ENCODE data around the gene HMCN1.
A peak's percentile ranks its signal among the peaks of the same experiment; 100 is the strongest.

HMCN1 gene

GRCh38 chr1:186066411-186066810, 332.2 kb downstream of the HMCN1 start:
- TF ChIP-seq CTCF (IDR thresholded peaks at IDR 0.05; ENCODE audit: low read depth, low read length) = no peak
- DNase-seq (ENCODE audit: extremely low read depth, low read depth) = no peak

GRCh38 chr1:186073697-186074096, 339.5 kb downstream of the HMCN1 start:
- DNase-seq (ENCODE audit: extremely low read depth, low read depth) = no peak

GRCh38 chr1:186076006-186076405, 341.8 kb downstream of the HMCN1 start:
- no peak for TF ChIP-seq CTCF (IDR thresholded peaks at IDR 0.05; ENCODE audit: low read depth, low read length)
- DNase-seq (ENCODE audit: extremely low read depth, low read depth) = peak; percentile 43

More at GRCh38 chr1:186073697-186074096, 339.5 kb downstream of the HMCN1 start:
- no peak for TF ChIP-seq CTCF (IDR thresholded peaks at IDR 0.05; ENCODE audit: low read depth, low read length)

DNA sequence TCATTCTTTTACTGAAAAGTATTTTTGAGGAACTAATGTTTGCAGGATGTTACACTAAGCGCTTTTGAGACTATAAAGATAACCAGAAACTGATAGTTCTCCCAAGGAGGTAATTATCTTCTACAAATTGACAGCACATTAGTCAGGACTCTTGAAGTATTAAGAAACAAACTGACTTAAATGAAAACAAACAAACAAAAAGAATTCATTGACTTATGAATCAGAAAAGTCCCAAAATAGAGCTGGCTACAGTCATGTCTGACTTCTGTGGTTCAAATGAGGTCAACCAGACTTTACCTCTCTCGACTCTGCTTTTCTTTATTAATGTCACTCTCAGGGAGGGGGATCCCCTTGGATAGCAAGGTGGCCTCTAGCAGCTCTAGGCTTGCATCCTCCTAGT, 344.1 kb downstream of the HMCN1 start:
- TF ChIP-seq CTCF (IDR thresholded peaks at IDR 0.05; ENCODE audit: low read depth, low read length) = no peak
- DNase-seq (ENCODE audit: extremely low read depth, low read depth) = no peak

DNA sequence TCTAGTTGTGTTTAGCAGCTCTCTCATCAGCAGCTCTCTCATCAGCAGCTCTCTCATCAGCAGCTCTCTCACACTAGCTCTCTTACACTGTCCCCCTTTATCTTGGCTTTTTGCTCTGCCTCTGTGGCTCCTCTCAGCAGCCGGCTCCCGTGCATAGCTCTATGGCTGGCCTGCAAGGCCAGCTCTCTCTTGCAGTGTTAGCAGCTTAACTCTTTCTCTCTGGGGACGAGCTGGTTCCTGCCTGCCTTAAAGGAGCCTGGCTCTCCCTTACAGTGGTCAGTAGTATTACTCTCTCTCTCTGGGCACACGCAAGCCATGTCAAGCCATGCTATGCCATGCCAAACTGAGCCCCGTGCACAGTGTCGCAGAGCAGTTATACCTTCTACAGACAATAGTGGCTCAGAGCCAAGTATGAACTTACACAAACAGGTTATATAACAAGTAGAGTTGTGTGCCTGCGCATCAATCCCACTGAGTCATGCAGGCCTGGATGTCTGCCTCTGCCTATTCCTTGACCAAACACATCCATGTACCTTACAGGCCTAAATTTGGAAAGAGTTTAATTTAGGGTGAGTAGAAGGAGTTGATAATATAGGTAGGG, 345.0 kb downstream of the HMCN1 start:
- DNase-seq (ENCODE audit: extremely low read depth, low read depth) = no peak
- TF ChIP-seq CTCF (IDR thresholded peaks at IDR 0.05; ENCODE audit: low read depth, low read length) = no peak

DNA sequence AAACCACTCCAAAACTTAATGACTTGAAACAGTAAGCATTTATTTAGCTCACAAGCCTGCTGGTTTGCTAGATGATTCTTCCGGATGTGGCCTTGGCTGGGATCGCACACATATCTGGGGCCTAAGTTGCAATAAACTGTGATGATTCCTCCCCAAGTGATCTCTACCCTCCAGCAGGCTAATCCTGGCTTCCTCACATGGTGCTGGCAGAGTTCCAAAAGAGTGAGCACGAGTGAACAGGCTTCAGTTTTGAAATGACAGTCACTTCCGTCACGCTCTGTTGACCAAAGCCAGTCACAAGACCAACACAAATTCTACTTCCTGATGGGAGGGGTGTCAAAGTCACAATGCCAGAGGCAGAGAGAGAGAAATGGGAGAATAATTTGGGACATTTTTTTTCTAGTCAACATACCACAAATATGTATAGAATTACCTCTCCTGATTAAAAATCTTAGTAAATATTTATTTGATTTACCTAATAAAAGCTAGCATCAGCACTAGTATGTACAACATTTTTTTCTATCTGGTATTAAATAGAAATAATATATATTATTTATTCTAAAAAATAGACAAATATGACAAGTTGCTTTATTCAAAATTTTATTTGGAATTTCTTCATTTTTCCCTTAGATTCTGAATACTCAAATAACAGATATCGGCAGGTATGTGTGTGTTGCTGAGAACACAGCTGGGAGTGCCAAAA, 348.2 kb downstream of the HMCN1 start:
- DNase-seq (ENCODE audit: extremely low read depth, low read depth) = no peak

More for the DNA sequence above, 348.2 kb downstream of the HMCN1 start:
- TF ChIP-seq CTCF (IDR thresholded peaks at IDR 0.05; ENCODE audit: low read depth, low read length) = no peak
